ENCODE data around the gene ADRA2B.
"Not testable (repeated sequence)": the region's sequence is repeated elsewhere in the genome, so short reads cannot be mapped to it uniquely, and the experiment has no call there.

ADRA2B gene

GRCh38 chr2:96069878-96070277 is 46.5 kb downstream of the ADRA2B start:
- not testable (repeated sequence) for DNase-seq (ENCODE audit: low read depth)

GRCh38 chr2:96067902-96068581 is 48.3 kb downstream of the ADRA2B start:
- not testable (repeated sequence) for DNase-seq (ENCODE audit: low read depth)

GRCh38 chr2:96067098-96067660 is 49.2 kb downstream of the ADRA2B start:
- DNase-seq (ENCODE audit: low read depth): not testable (repeated sequence)

GRCh38 chr2:96066511-96066910 is 49.9 kb downstream of the ADRA2B start:
- not testable (repeated sequence) for DNase-seq (ENCODE audit: low read depth)

- not testable (repeated sequence) for DNase-seq (ENCODE audit: low read depth)
Measured at GRCh38 chr2:96065954-96066353, 50.4 kb downstream of the ADRA2B start.

- no peak for DNase-seq (ENCODE audit: low read depth)
Measured at GRCh38 chr2:96065381-96065930, 50.9 kb downstream of the ADRA2B start.

- DNase-seq (ENCODE audit: low read depth): not testable (repeated sequence)
Measured at GRCh38 chr2:96064760-96065159, 51.6 kb downstream of the ADRA2B start.

GRCh38 chr2:96064047-96064675 is 52.2 kb downstream of the ADRA2B start:
- DNase-seq (ENCODE audit: low read depth): not testable (repeated sequence)

GRCh38 chr2:96063116-96063899 is 53.1 kb downstream of the ADRA2B start:
- peak; percentile 57 for DNase-seq (ENCODE audit: low read depth)
